LNCaP clone FGC (cell line): ENCODE results near the gene SALL1.

Experiments
- DNase-seq: peaks from one replicate; pipeline ENCODE4 v3.0.0-alpha.2; 2011; ENCODE audit warnings: low read depth
- H3K4me3 ChIP-seq: 2 replicates; pipeline ENCODE4 v1.5.1; 2011; ENCODE audit warnings: mild to moderate bottlenecking, low read depth, low read length, control low read depth
- TF ChIP-seq, protein P1 (sequence below): IDR thresholded peaks from 2 replicates; pipeline ENCODE4 v1.5.1; 2012; ENCODE audit warnings: mild to moderate bottlenecking; ENCODE audit not compliant: control insufficient read depth, insufficient read depth; ENCODE audit errors: extremely low read depth

SALL1 gene

DNA sequence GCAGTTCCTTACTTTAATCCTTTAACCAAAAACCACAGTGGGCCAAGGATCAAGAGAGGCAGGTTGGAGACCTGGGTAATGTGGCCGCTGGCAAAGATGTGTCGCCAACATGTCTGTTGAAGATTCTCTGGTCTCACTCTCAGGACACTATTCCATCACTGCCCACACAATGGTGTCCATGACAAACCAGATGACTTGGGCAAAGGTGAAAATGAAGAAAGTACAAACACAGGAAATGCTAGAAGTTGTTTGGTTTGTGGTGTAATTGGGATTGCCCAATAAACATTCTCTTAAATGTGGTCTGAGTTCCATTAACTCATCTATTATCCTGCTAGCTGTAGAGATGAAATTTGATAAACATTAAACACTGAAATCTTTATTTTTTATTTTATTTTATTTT, 43.3 kb downstream of the SALL1 start:
- TF ChIP-seq, protein P1, sequence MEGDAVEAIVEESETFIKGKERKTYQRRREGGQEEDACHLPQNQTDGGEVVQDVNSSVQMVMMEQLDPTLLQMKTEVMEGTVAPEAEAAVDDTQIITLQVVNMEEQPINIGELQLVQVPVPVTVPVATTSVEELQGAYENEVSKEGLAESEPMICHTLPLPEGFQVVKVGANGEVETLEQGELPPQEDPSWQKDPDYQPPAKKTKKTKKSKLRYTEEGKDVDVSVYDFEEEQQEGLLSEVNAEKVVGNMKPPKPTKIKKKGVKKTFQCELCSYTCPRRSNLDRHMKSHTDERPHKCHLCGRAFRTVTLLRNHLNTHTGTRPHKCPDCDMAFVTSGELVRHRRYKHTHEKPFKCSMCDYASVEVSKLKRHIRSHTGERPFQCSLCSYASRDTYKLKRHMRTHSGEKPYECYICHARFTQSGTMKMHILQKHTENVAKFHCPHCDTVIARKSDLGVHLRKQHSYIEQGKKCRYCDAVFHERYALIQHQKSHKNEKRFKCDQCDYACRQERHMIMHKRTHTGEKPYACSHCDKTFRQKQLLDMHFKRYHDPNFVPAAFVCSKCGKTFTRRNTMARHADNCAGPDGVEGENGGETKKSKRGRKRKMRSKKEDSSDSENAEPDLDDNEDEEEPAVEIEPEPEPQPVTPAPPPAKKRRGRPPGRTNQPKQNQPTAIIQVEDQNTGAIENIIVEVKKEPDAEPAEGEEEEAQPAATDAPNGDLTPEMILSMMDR = no peak

DNA sequence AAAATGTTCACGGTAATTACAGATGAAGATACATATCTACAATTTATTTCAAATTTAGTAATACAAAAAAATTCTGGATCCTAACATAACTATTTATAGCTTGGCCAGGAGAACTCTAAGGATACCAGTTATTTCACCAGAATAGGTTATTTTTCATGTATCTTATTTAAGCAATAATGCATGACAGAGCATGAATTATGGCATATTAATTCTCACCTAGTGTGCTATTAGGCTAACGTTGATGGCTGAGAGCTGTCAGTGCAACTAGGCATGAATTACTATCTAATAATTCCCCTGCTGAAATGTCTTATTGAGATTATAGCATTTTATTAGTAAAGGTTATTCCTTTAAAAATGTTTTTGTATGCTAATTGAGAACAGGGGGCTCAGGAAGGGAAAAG, 44.5 kb downstream of the SALL1 start:
- H3K4me3 ChIP-seq = no peak overlapping the region
- TF ChIP-seq, protein P1 = no peak
- DNase-seq = no peak

More for the DNA sequence above, 43.3 kb downstream of the SALL1 start:
- no peak overlapping the region for H3K4me3 ChIP-seq
- no peak for DNase-seq

DNA sequence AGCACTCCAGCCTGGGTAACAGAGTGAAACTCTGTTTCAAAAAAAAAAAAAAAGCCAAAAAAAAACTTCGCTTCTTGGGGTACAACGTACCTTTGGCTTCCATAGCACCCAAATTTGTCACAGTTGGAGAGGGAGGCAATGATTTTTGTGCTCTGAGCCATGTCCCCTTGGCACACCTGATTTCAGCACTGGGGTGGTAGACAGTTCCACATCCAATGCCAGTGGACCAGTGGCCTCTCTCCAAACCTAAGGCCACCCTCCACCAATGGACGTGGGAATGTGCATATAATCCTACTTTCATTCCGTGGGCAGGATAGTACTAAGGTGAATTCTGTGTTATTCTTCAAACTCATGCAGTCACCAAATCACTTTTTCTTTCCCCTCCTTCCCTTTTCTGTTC, 47.5 kb downstream of the SALL1 start:
- TF ChIP-seq, protein P1 = no peak
- H3K4me3 ChIP-seq = no peak overlapping the region
- no peak for DNase-seq

DNA sequence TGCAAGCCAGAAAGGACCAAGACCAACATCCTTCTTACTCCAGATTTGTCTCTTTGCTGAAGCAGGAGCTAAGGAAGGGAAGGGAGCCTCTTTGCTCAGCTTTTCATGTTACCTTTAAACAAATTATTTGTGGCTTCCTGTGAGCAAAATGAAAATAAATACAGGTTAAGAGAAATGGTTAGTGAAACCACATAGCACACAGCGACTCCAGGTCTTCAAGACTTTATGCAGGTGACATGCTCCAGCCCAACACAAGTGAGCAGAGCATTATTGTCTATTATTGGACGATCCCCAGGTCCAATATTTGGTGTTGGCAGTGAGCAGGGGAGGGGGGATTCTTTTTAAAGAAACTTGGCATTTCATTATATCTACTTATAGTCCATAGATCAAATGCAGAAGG, 53.3 kb downstream of the SALL1 start:
- H3K4me3 ChIP-seq = no peak overlapping the region
- TF ChIP-seq, protein P1 = no peak
- no peak for DNase-seq

DNA sequence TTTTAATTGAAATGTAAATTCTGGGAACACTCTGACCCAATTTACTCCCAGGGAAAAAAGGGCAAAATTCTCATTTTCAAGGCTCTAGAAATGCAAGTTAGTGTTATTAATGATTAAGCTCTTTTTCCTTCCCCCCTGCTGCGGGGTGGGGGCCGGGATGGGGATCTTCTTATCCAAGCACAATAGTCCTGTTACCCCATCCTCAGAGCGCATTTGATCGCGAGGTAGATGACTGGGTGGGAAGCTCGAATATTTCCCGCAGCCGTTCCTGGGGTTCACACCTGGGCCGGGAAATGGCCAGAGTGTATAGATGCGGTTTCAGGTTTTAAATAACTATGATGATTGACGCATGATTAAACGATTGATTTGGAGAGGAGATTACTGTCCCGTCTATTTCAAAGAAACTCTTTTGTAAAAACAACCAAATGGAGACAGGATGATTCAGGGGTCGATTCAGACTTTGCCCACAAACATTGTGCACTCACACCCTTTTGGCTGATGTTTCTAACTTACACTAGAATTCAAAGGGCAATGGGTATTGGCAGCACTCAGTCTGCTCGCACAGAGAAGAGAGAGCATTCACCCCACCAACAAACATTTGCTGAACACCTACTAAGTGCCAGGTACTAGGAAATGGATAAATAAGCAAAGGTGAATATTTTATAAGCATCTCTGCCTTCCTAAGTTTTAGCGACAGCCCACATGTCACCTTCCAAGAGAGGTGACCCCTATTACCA, 55.0 kb downstream of the SALL1 start:
- DNase-seq = no peak
- H3K4me3 ChIP-seq = no peak overlapping the region
- TF ChIP-seq, protein P1 = no peak

DNA sequence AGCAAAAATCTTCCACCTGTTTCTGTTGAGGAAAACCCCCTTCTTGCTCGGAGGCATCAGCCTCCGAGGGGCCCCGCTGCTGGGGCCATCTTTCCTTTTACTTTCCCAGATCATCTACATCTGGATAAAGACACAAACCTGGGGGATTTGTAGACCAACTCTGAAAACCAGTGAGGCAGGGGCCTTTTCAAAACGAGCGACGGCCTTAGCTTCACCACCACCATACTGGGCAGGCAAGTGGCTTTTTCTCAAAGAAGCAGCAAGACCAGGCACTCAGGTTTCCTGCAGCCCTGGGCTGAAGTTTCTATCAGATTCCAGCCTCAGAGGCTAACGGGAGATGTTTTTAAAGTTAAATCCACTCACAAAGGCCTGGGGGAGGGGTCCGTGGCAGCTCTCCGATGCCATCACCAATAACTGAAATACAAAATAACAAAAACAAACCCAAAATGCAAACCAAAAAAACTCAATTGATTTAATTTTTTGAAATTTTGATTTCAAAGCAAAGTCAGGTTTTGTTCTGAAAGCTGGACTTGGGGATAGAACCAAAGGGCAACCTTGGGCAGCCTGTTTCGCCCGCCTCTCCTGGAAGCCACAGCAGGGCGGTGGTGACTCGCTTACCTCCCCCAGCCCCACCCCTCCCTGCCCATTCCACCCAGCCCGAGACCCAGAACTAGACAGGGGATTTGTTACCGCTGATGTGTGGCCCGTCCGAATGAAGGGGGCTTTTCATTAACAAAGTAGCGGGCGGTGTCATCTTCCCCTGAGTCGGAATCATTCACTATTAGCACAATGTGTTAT, 55.8 kb downstream of the SALL1 start:
- H3K4me3 ChIP-seq = no peak overlapping the region
- TF ChIP-seq, protein P1 = no peak
- DNase-seq = no peak

DNA sequence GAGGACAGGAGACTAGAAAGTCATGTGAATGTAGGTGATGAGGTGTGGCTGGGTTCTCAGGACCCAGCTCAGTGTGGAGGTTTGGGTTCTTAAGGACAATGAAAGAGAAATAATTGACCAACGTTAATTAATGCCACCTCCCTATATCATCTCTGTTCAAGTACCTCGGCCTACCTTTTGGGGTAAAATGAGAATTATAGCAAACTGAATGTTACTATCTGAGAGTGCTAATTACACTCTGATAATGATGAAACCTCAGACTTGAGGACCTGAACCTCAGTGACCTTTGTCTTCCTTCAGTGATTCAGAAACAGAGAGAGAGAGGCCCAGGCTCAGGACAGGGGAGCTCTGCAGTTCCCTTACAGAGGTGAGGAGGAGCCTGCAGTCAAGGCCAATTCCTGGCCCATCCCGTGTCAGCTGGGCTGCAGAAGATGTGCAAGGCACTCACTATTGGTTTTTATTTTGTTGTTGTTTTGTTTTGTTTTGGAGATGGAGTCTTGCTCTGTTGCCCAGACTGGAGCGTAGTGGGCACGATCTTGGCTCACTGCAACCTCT, 57.3 kb downstream of the SALL1 start:
- TF ChIP-seq, protein P1 = no peak
- no peak overlapping the region for H3K4me3 ChIP-seq
- DNase-seq = no peak
